Measurements from ENCODE around the gene MON2.
"Not testable (repeated sequence)": the region's sequence is repeated elsewhere in the genome, so short reads cannot be mapped to it uniquely, and the experiment has no call there.

MON2 gene

GRCh38 chr12:62532333-62532732, 65.7 kb downstream of the MON2 start:
- Histone ChIP-seq H3K36me3 (ENCODE audit: control insufficient read depth, insufficient read depth, low read length) (no peaks in the 10 kb centered on the region), H3K4me3 (ENCODE audit: low read depth, low read length) (no peak overlapping the region), H3K9me3 (ENCODE audit: control insufficient read depth, insufficient read depth, low read length) (no peaks in the 10 kb centered on the region), H3K27me3 (ENCODE audit: control insufficient read depth, insufficient read depth, low read length) (no peaks in the 10 kb centered on the region), H3K4me1 (ENCODE audit: control insufficient read depth, insufficient read depth, low read length) (no peaks in the 10 kb centered on the region), H3K9ac (ENCODE audit: low read depth, low read length) (no peak overlapping the region)

DNA sequence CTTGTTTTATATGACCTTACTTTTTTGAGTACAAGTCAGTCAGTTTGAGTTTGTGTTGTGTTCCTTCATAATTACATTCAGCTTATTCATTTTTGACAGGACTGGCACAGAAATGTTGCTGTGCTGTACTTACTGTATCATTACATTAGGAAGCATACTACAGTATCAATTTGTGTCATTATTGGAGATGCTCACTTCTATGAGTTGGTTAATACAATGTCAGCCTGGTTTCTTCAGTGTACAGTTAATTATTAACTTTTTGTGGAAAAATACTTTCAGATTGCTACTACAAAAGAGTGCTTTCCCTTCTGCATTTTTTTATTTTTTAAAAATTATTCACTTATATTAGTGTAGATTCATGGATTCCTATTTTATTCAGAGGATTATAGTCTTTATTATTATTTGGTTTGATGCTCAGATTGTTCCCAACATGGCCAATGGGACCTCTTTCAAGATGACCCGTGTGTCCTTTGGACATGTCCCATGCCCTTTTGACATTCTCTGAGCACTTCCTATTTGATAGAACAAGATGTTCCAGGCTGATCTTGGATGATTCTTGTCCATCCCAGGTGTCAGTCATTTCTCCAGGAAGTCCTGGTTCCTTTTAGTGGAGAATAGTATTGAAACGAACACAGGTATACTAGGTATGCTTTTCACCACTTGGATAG, 66.6 kb downstream of the MON2 start:
- Histone ChIP-seq H3K9ac (ENCODE audit: low read depth, low read length) (no peak overlapping the region), H3K4me1 (ENCODE audit: control insufficient read depth, insufficient read depth, low read length) (no peaks in the 10 kb centered on the region), H3K27me3 (ENCODE audit: control insufficient read depth, insufficient read depth, low read length) (no peaks in the 10 kb centered on the region), H3K36me3 (ENCODE audit: control insufficient read depth, insufficient read depth, low read length) (no peaks in the 10 kb centered on the region), H3K9me3 (ENCODE audit: control insufficient read depth, insufficient read depth, low read length) (no peaks in the 10 kb centered on the region), H3K4me3 (ENCODE audit: low read depth, low read length) (no peak overlapping the region)

GRCh38 chr12:62533755-62534107, 67.1 kb downstream of the MON2 start:
- Histone ChIP-seq H3K4me1 (ENCODE audit: control insufficient read depth, insufficient read depth, low read length) (no peaks in the 10 kb centered on the region), H3K36me3 (ENCODE audit: control insufficient read depth, insufficient read depth, low read length) (no peaks in the 10 kb centered on the region), H3K9ac (ENCODE audit: low read depth, low read length) (no peak overlapping the region), H3K27me3 (ENCODE audit: control insufficient read depth, insufficient read depth, low read length) (no peaks in the 10 kb centered on the region), H3K9me3 (ENCODE audit: control insufficient read depth, insufficient read depth, low read length) (no peaks in the 10 kb centered on the region), H3K4me3 (ENCODE audit: low read depth, low read length) (no peak overlapping the region)

- no peaks in the 10 kb centered on the region for H3K27me3 ChIP-seq (ENCODE audit: control insufficient read depth, insufficient read depth, low read length)
- no peaks in the 10 kb centered on the region for H3K4me1 ChIP-seq (ENCODE audit: control insufficient read depth, insufficient read depth, low read length)
- H3K9me3 ChIP-seq (ENCODE audit: control insufficient read depth, insufficient read depth, low read length): no peaks in the 10 kb centered on the region
- no peak overlapping the region for H3K9ac ChIP-seq (ENCODE audit: low read depth, low read length)
- H3K4me3 ChIP-seq (ENCODE audit: low read depth, low read length): no peak overlapping the region
- no peaks in the 10 kb centered on the region for H3K36me3 ChIP-seq (ENCODE audit: control insufficient read depth, insufficient read depth, low read length)
Measured at GRCh38 chr12:62536546-62536945, 69.9 kb downstream of the MON2 start.

GRCh38 chr12:62537551-62537950, 70.9 kb downstream of the MON2 start:
- Histone ChIP-seq H3K9ac (ENCODE audit: low read depth, low read length) (no peak overlapping the region), H3K4me3 (ENCODE audit: low read depth, low read length) (no peak overlapping the region), H3K4me1 (ENCODE audit: control insufficient read depth, insufficient read depth, low read length) (no peaks in the 10 kb centered on the region), H3K9me3 (ENCODE audit: control insufficient read depth, insufficient read depth, low read length) (no peaks in the 10 kb centered on the region), H3K36me3 (ENCODE audit: control insufficient read depth, insufficient read depth, low read length) (no peaks in the 10 kb centered on the region), H3K27me3 (ENCODE audit: control insufficient read depth, insufficient read depth, low read length) (no peaks in the 10 kb centered on the region)

GRCh38 chr12:62540354-62540753, 73.7 kb downstream of the MON2 start:
- Histone ChIP-seq H3K9me3 (ENCODE audit: control insufficient read depth, insufficient read depth, low read length) (no peaks in the 10 kb centered on the region), H3K4me3 (ENCODE audit: low read depth, low read length) (no peak overlapping the region), H3K27me3 (ENCODE audit: control insufficient read depth, insufficient read depth, low read length) (no peaks in the 10 kb centered on the region), H3K9ac (ENCODE audit: low read depth, low read length) (no peak overlapping the region), H3K36me3 (ENCODE audit: control insufficient read depth, insufficient read depth, low read length) (no peaks in the 10 kb centered on the region), H3K4me1 (ENCODE audit: control insufficient read depth, insufficient read depth, low read length) (no peaks in the 10 kb centered on the region)

DNA sequence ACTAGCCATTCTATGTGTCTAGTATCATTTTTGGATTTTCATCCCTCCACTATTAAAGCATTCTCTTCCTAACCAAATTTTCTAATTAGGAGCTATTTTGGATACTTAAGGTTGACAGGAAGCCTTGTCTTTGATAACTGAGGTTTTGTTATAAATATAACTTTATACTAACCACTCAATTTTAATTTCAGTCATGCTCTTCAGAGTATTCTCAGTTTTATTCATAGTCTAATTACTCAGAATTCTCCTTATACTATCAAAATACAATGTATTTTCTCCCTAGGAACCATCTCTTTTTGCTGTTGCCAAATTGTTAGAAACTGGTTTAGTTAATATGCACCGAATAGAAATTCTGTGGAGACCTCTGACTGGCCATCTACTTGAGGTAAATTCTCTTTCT, 76.2 kb downstream of the MON2 start:
- Histone ChIP-seq H3K27me3 (ENCODE audit: control insufficient read depth, insufficient read depth, low read length) (no peaks in the 10 kb centered on the region), H3K4me1 (ENCODE audit: control insufficient read depth, insufficient read depth, low read length) (no peaks in the 10 kb centered on the region), H3K9me3 (ENCODE audit: control insufficient read depth, insufficient read depth, low read length) (no peaks in the 10 kb centered on the region), H3K4me3 (ENCODE audit: low read depth, low read length) (no peak overlapping the region), H3K9ac (ENCODE audit: low read depth, low read length) (no peak overlapping the region), H3K36me3 (ENCODE audit: control insufficient read depth, insufficient read depth, low read length) (no peaks in the 10 kb centered on the region)

GRCh38 chr12:62543324-62543723, 76.7 kb downstream of the MON2 start:
- no peaks in the 10 kb centered on the region for H3K9me3 ChIP-seq (ENCODE audit: control insufficient read depth, insufficient read depth, low read length)
- no peaks in the 10 kb centered on the region for H3K4me1 ChIP-seq (ENCODE audit: control insufficient read depth, insufficient read depth, low read length)
- no peaks in the 10 kb centered on the region for H3K27me3 ChIP-seq (ENCODE audit: control insufficient read depth, insufficient read depth, low read length)
- no peak overlapping the region for H3K9ac ChIP-seq (ENCODE audit: low read depth, low read length)
- H3K36me3 ChIP-seq (ENCODE audit: control insufficient read depth, insufficient read depth, low read length): no peaks in the 10 kb centered on the region
- H3K4me3 ChIP-seq (ENCODE audit: low read depth, low read length): no peak overlapping the region

DNA sequence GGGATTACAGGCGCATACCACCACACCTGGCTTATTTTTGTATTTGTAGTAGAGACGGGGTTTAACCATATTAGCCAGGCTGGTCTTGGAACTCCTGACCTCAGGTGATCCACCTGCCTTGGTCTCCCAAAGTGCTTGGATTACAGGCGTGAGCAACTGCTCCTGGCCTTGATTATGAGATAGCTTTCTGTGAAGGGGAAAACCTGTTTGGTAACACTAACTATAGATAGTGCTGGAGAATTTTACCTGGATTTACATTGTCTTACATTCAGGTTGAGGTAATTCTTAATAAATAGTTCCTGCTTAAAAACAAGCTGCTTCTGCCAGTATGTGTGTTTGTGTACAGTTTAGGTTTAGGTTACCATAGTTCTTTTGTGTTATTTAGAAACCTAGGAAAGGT, 77.1 kb downstream of the MON2 start:
- Histone ChIP-seq H3K27me3 (ENCODE audit: control insufficient read depth, insufficient read depth, low read length) (no peaks in the 10 kb centered on the region), H3K4me1 (ENCODE audit: control insufficient read depth, insufficient read depth, low read length) (no peaks in the 10 kb centered on the region), H3K9ac (ENCODE audit: low read depth, low read length) (no peak overlapping the region), H3K36me3 (ENCODE audit: control insufficient read depth, insufficient read depth, low read length) (no peaks in the 10 kb centered on the region), H3K9me3 (ENCODE audit: control insufficient read depth, insufficient read depth, low read length) (no peaks in the 10 kb centered on the region), H3K4me3 (ENCODE audit: low read depth, low read length) (no peak overlapping the region)

DNA sequence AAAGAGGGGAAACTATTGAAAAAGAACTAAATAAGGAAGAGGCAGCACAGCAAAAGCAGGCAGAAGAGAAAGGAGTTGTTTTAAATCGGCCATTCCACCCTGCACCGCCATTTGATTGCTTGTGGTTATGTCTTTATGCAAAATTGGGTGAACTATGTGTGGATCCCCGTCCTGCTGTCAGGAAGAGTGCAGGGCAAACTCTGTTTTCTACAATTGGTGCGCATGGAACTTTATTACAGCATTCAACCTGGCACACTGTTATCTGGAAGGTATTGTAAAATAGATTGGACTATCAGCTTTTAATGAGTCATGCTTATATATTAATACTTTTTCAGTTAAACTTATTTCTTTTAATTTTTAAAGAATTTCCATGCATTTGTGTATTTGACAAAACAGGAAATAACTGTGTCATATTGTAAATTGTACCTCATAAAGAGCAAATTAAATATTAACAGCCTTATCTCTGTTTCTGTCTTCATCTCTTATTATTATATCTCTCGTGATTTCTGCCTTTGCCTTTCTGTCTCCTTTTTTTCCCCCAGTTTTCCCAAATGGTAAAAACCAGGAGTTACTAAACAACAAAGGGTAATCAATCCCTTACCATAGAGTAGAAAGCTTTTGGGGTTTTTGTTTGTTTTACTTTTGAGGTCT, 86.4 kb downstream of the MON2 start:
- Histone ChIP-seq H3K36me3 (ENCODE audit: control insufficient read depth, insufficient read depth, low read length) (peaks cover 11% of the 10 kb centered on the region), H3K9ac (ENCODE audit: low read depth, low read length) (no peak overlapping the region), H3K4me1 (ENCODE audit: control insufficient read depth, insufficient read depth, low read length) (no peaks in the 10 kb centered on the region), H3K4me3 (ENCODE audit: low read depth, low read length) (no peak overlapping the region), H3K9me3 (ENCODE audit: control insufficient read depth, insufficient read depth, low read length) (no peaks in the 10 kb centered on the region), H3K27me3 (ENCODE audit: control insufficient read depth, insufficient read depth, low read length) (no peaks in the 10 kb centered on the region)

- not testable (repeated sequence) for H3K9me3 ChIP-seq (ENCODE audit: control insufficient read depth, insufficient read depth, low read length); H3K4me3 ChIP-seq (ENCODE audit: low read depth, low read length); H3K9ac ChIP-seq (ENCODE audit: low read depth, low read length); H3K4me1 ChIP-seq (ENCODE audit: control insufficient read depth, insufficient read depth, low read length); H3K27me3 ChIP-seq (ENCODE audit: control insufficient read depth, insufficient read depth, low read length); H3K36me3 ChIP-seq (ENCODE audit: control insufficient read depth, insufficient read depth, low read length)
Measured at GRCh38 chr12:62559366-62559765, 92.7 kb downstream of the MON2 start.

DNA sequence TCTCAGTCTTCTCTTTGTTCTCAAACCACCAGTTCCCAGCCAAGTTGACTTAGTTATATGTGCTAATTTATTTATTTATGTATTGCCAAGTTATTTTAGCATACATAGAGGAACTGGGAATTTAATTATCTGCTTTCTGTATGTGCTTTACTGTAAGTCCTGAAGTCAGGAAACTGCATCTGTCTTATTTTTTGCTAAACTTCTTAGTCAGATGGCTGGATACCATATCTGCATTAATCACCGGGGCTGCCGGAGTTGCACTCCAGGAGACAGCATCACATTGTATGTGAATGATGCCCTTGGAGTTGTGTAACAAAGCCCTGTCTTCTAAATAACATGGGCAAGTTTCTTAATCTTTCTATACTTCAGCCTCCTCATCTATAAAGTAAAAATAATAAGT, 96.2 kb downstream of the MON2 start:
- H3K4me1 ChIP-seq (ENCODE audit: control insufficient read depth, insufficient read depth, low read length): no peaks in the 10 kb centered on the region
- H3K27me3 ChIP-seq (ENCODE audit: control insufficient read depth, insufficient read depth, low read length): no peaks in the 10 kb centered on the region
- H3K36me3 ChIP-seq (ENCODE audit: control insufficient read depth, insufficient read depth, low read length): no peaks in the 10 kb centered on the region
- H3K9ac ChIP-seq (ENCODE audit: low read depth, low read length): no peak overlapping the region
- no peaks in the 10 kb centered on the region for H3K9me3 ChIP-seq (ENCODE audit: control insufficient read depth, insufficient read depth, low read length)
- no peak overlapping the region for H3K4me3 ChIP-seq (ENCODE audit: low read depth, low read length)

Data from iPS-15b (cell line).